ENCODE data around the gene KRTAP10-9. TPM values are rescaled to one million over a fixed set of nuclear protein-coding genes. Genes with fewer than 3 reads are reported as not detected.
"Not testable (repeated sequence)": the region's sequence is repeated elsewhere in the genome, so short reads cannot be mapped to it uniquely, and the experiment has no call there.

KRTAP10-9 gene
- total RNA-seq, 2 experiments from 2014 or later, result not detected

GRCh38 chr21:44590311-44590721 is 36.6 kb upstream of the KRTAP10-9 start:
- peaks cover 3% of the 10 kb centered on the region for H3K9me3 Mint-ChIP-seq (ENCODE audit: low read depth)
- peak; percentile 36 for DNase-seq
- no peaks in the 10 kb centered on the region for H3K36me3 Mint-ChIP-seq
- H3K4me3 Mint-ChIP-seq, result no peak overlapping the region
- H3K27me3 Mint-ChIP-seq, result peaks cover 26% of the 10 kb centered on the region
- no peak for ATAC-seq
- H3K4me1 Mint-ChIP-seq, result no peaks in the 10 kb centered on the region
- H3K27ac Mint-ChIP-seq, result no peak overlapping the region
- CTCF ChIA-PET, result no interaction called here

- peaks cover 18% of the 10 kb centered on the region for H3K27me3 Mint-ChIP-seq
- H3K36me3 Mint-ChIP-seq; CTCF ChIA-PET; H3K9me3 Mint-ChIP-seq (ENCODE audit: low read depth); H3K4me1 Mint-ChIP-seq; H3K4me3 Mint-ChIP-seq; ATAC-seq; H3K27ac Mint-ChIP-seq: not testable (repeated sequence)
- peak; percentile 34 for DNase-seq
These were observed 35.7 kb upstream of the KRTAP10-9 start for GRCh38 chr21:44590897-44591800.

GRCh38 chr21:44591801-44592130 is 35.1 kb upstream of the KRTAP10-9 start:
- H3K4me3 Mint-ChIP-seq; H3K36me3 Mint-ChIP-seq; CTCF ChIA-PET; ATAC-seq; H3K4me1 Mint-ChIP-seq; H3K9me3 Mint-ChIP-seq (ENCODE audit: low read depth); H3K27ac Mint-ChIP-seq: not testable (repeated sequence)
- H3K27me3 Mint-ChIP-seq, result peaks cover 12% of the 10 kb centered on the region
- peak; percentile 29 for DNase-seq

GRCh38 chr21:44592446-44593311 is 34.2 kb upstream of the KRTAP10-9 start, which contains the start of gene KRTAP10-6:
TSS of gene KRTAP10-6 (minus strand) at chr21:44592505. CDS start at chr21:44592484, 21 bp downstream.
- CTCF ChIA-PET, result no interaction called here
- Mint-ChIP-seq H3K27ac (no peak within 1 kb of the TSS), H3K36me3 (no peaks in the 10 kb centered on the region), H3K4me3 (no peak within 1 kb of the TSS), H3K27me3 (peaks cover 9% of the 10 kb centered on the region), H3K4me1 (no peaks in the 10 kb centered on the region), H3K9me3 (ENCODE audit: low read depth) (no peaks in the 10 kb centered on the region)
- ATAC-seq (no peak), DNase-seq (peak; percentile 37)

GRCh38 chr21:44593598-44594405 is 33.1 kb upstream of the KRTAP10-9 start:
- no peaks in the 10 kb centered on the region for H3K9me3 Mint-ChIP-seq (ENCODE audit: low read depth)
- no peaks in the 10 kb centered on the region for H3K36me3 Mint-ChIP-seq
- peaks cover 2% of the 10 kb centered on the region for H3K27me3 Mint-ChIP-seq
- DNase-seq, result peak; percentile 34
- H3K27ac Mint-ChIP-seq, result no peak overlapping the region
- CTCF ChIA-PET, result no interaction called here
- H3K4me1 Mint-ChIP-seq, result no peaks in the 10 kb centered on the region
- no peak overlapping the region for H3K4me3 Mint-ChIP-seq
- no peak for ATAC-seq

GRCh38 chr21:44594406-44594916 is 32.4 kb upstream of the KRTAP10-9 start:
- no peaks in the 10 kb centered on the region for H3K4me1 Mint-ChIP-seq
- peak; percentile 9 for DNase-seq
- peaks cover 2% of the 10 kb centered on the region for H3K27me3 Mint-ChIP-seq
- CTCF ChIA-PET, result no interaction called here
- no peak overlapping the region for H3K27ac Mint-ChIP-seq
- no peaks in the 10 kb centered on the region for H3K36me3 Mint-ChIP-seq
- ATAC-seq, result no peak
- no peaks in the 10 kb centered on the region for H3K9me3 Mint-ChIP-seq (ENCODE audit: low read depth)
- H3K4me3 Mint-ChIP-seq, result no peak overlapping the region

GRCh38 chr21:44595524-44595923 is 31.4 kb upstream of the KRTAP10-9 start:
- Mint-ChIP-seq H3K4me3 (no peak overlapping the region), H3K9me3 (ENCODE audit: low read depth) (no peaks in the 10 kb centered on the region), H3K27me3 (peaks cover 2% of the 10 kb centered on the region), H3K36me3 (no peaks in the 10 kb centered on the region), H3K27ac (no peak overlapping the region), H3K4me1 (no peaks in the 10 kb centered on the region)
- peak; percentile 29 for DNase-seq
- ATAC-seq, result no peak
- CTCF ChIA-PET, result interaction anchor here (0.6 kb wide), 1 partner anchor 202 kb away, joined by 3 read pairs; no protein-coding TSS in a partner anchor

GRCh38 chr21:44596068-44596725 is 30.7 kb upstream of the KRTAP10-9 start:
- Mint-ChIP-seq H3K27me3 (peaks cover 2% of the 10 kb centered on the region), H3K4me3 (no peak overlapping the region), H3K36me3 (no peaks in the 10 kb centered on the region), H3K27ac (no peak overlapping the region), H3K9me3 (ENCODE audit: low read depth) (no peaks in the 10 kb centered on the region), H3K4me1 (no peaks in the 10 kb centered on the region)
- DNase-seq (peak; percentile 33), ATAC-seq (no peak)
- CTCF ChIA-PET, result interaction anchor here (0.6 to 0.8 kb wide), 2 partner anchors 86 to 202 kb away, joined by 3 read pairs; partner anchors contain the start of gene KRTAP12-1

GRCh38 chr21:44598061-44598460 is 28.8 kb upstream of the KRTAP10-9 start:
- DNase-seq (no peak), ATAC-seq (no peak)
- Mint-ChIP-seq H3K4me3 (no peak overlapping the region), H3K27ac (no peak overlapping the region), H3K9me3 (ENCODE audit: low read depth) (no peaks in the 10 kb centered on the region), H3K36me3 (no peaks in the 10 kb centered on the region), H3K27me3 (peaks cover 2% of the 10 kb centered on the region), H3K4me1 (no peaks in the 10 kb centered on the region)
- CTCF ChIA-PET, result no interaction called here

GRCh38 chr21:44599264-44600029 is 27.4 kb upstream of the KRTAP10-9 start:
- ATAC-seq (no peak), DNase-seq (no peak)

GRCh38 chr21:44600118-44600978 is 26.5 kb upstream of the KRTAP10-9 start, which contains the start of gene KRTAP10-7:
TSS of gene KRTAP10-7 (plus strand) at chr21:44600597. CDS start at chr21:44600622, 25 bp downstream.
- CTCF ChIA-PET; H3K9me3 Mint-ChIP-seq (ENCODE audit: low read depth); H3K4me3 Mint-ChIP-seq; DNase-seq; H3K36me3 Mint-ChIP-seq; H3K4me1 Mint-ChIP-seq; H3K27ac Mint-ChIP-seq; ATAC-seq: not testable (repeated sequence)
- H3K27me3 Mint-ChIP-seq, result peaks cover 19% of the 10 kb centered on the region

More at GRCh38 chr21:44599264-44600029, 27.4 kb upstream of the KRTAP10-9 start:
- Mint-ChIP-seq H3K9me3 (ENCODE audit: low read depth) (no peaks in the 10 kb centered on the region), H3K4me3 (no peak overlapping the region), H3K36me3 (no peaks in the 10 kb centered on the region), H3K27me3 (peaks cover 10% of the 10 kb centered on the region), H3K4me1 (no peaks in the 10 kb centered on the region), H3K27ac (no peak overlapping the region)
- CTCF ChIA-PET, result no interaction called here
